Mesothelial cell of epicardium (in vitro differentiated cells): ENCODE measurements around the gene HOXA13. TPM values are rescaled to one million over a fixed set of nuclear protein-coding genes. Genes with fewer than 3 reads are reported as not detected.

ENCODE experiments used
- DNase-seq, 2 experiments: peaks; one replicate each; pipeline ENCODE4 v3.0.0; 2021; ENCODE audit warnings: low spot score in 2 of 2; ENCODE audit not compliant: unreplicated experiment in 2 of 2
- H3K27ac Mint-ChIP-seq: 2 replicates; pipeline ENCODE4 v1.8.0; 2021; ENCODE audit warnings: mixed read lengths
- H3K27me3 Mint-ChIP-seq: 2 replicates; pipeline ENCODE4 v1.8.0; 2021; ENCODE audit warnings: low read depth, mixed read lengths
- H3K36me3 Mint-ChIP-seq: 2 replicates; pipeline ENCODE4 v1.8.0; 2021; ENCODE audit warnings: mixed read lengths
- H3K4me1 Mint-ChIP-seq: 2 replicates; pipeline ENCODE4 v1.8.0; 2021; ENCODE audit warnings: mixed read lengths
- H3K4me3 Mint-ChIP-seq: 2 replicates; pipeline ENCODE4 v1.8.0; 2021; ENCODE audit warnings: mild to moderate bottlenecking, moderate library complexity, mixed read lengths
- H3K9me3 Mint-ChIP-seq: 2 replicates; pipeline ENCODE4 v1.8.0; 2021; ENCODE audit warnings: mixed read lengths
- CTCF ChIP-seq: fragments of 200-600 bp; sonication (generic); IDR thresholded peaks from one replicate; pipeline ENCODE4 v1.5.0; 2021; ENCODE audit warnings: antibody characterized with exemption; ENCODE audit not compliant: unreplicated experiment
- total RNA-seq: library from RNA; stranded (reverse); gene quantifications from 3 replicates; pipeline ENCODE4 v1.2.1, GENCODE V29; 2021

Gene HOXA13
- total RNA-seq, 1 donor from 2014 or later: 7.7 TPM

DNA sequence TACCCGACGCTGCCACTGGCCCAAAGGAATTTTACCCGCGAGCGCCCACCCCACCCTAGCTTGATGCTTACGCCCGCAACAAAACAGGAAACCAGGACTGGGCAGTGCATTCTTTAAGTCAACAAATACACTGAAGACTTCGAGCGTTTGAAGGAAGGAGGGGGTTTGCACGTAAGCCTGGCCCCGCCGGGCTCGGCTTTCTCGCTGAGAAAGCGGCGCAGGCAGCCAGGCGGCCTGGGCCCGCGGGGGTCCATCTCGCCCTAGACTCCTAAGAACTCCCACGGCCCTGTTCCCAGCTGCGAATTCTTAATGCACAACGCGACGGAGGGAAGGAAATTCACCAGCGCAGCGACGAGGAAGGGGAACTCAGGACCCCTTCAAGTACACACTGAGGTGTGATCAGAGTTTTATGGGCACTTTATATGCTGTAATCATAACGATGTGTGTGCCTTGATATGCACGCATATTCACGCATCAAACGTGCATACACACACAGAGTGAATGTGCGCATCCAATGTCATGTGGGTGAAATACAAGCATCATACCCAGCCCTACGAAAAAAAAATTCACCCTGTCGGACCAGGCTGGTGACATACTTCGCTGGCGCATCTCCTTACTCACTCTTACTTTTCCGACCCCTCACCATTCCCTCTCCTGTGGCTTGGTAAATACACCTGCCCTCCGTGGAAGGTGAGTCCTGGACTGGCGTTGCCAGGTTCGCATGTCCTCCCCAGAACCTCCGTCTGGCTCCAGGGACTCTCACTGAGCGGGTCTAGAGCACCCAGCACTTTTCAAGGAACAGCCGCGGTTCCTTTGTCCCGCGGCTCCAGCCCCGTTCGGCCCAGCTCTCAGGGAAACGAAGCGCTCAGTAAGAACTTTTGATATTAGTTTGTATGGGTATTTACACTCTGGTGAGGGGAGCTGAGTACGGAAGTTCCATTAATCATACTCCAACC lies 5.7 kb upstream of the HOXA13 start:
- Mint-ChIP-seq H3K4me1 (peaks cover 25% of the 10 kb centered on the region), H3K27ac (peak overlapping the region; percentile 90), H3K36me3 (no peaks in the 10 kb centered on the region), H3K4me3 (peak overlapping the region; percentile 65), H3K27me3 (peaks cover 99% of the 10 kb centered on the region), H3K9me3 (no peaks in the 10 kb centered on the region)
- no peak for TF ChIP-seq CTCF
- no peak for DNase-seq

- no peak for TF ChIP-seq CTCF
- Mint-ChIP-seq H3K9me3 (no peaks in the 10 kb centered on the region), H3K36me3 (no peaks in the 10 kb centered on the region), H3K27ac (peak overlapping the region; percentile 83), H3K4me1 (peaks cover 25% of the 10 kb centered on the region), H3K27me3 (peaks cover 97% of the 10 kb centered on the region), H3K4me3 (peak overlapping the region; percentile 65)
- peak in 1 of 2 experiments; percentile 55 for DNase-seq
Observed at GRCh38 chr7:27204851-27205322, 5.0 kb upstream of the HOXA13 start.

DNA sequence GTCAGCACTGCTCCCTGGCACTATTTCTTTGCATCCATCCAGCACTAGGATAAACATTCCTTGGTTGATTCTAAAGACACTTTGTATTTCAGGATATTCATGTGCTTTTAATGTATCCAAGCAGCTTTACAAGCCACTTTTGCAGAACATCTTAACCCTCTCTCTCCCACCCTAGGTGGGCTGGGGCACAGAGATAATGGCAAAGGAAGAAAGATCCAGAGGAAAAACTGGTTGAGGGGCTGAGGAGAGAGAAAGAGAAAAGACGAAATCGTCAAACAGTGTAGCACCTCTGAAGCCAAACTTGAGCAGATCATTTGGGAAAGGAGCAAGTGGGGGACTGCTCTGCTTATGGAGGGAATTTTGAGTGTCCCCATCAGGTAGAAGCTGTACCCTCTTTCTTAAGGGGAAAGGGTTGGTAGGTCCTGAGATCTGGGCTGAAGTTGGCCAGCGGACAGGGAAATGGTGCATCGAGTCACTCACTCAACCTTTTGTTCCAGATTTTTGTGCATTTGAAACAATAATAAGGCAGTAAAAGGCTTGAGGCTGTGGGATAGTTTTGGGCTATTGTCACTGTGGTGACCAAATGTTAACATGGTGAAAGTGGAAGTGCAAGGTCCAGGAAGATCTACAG lies 4.2 kb upstream of the HOXA13 start:
- Mint-ChIP-seq H3K27me3 (peaks cover 93% of the 10 kb centered on the region), H3K4me3 (peak overlapping the region; percentile 65), H3K9me3 (no peaks in the 10 kb centered on the region), H3K27ac (peak overlapping the region; percentile 70), H3K4me1 (peaks cover 26% of the 10 kb centered on the region), H3K36me3 (no peaks in the 10 kb centered on the region)
- no peak for DNase-seq
- no peak for TF ChIP-seq CTCF

DNA sequence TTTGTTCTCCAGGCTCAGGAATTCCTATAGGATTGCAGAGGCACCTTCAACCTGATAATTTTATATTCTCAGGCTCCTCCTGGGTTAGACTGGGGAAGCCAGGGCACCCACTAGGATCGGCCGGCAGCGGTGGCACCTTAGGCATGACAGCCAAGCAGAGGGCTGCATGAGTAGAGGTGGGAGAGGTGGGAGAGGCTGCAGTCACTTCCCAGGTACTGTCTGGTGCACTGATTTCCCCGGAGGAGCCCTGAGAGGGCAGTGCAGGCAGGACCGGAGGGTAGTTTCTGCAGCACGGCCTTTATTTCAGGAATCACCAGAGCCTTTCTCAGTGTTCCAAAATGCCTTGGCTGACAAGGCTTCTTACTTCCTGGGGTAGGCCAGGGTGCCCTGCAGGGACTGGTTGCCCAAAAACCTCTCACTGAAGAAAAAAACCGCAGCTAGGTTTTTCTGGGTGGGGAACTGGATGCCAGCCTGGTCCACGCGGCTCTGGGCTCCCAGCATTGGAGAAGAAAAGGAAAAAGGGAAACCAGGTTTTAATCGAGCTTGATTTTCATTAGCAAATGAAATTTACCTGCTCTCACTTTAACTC lies 3.6 kb upstream of the HOXA13 start:
- H3K4me3 Mint-ChIP-seq: peak overlapping the region; percentile 33
- H3K27me3 Mint-ChIP-seq: peaks cover 93% of the 10 kb centered on the region
- TF ChIP-seq CTCF: no peak
- DNase-seq: peak in 1 of 2 experiments; percentile 37
- peaks cover 28% of the 10 kb centered on the region for H3K4me1 Mint-ChIP-seq
- H3K9me3 Mint-ChIP-seq: no peaks in the 10 kb centered on the region
- no peaks in the 10 kb centered on the region for H3K36me3 Mint-ChIP-seq
- no peak overlapping the region for H3K27ac Mint-ChIP-seq

DNA sequence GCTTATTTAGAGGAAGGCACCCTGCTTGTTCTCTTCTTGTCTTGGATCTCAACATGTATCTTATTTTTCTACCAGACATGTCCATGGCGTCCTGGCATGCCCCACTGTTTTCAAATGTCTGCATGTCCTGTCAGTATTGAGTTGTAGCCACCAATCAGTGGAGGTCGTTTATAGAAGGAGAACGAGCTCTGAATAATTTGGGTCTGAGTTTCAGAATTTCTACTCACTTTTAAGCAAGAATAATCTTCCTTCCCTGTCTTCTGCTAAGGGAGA lies 2.9 kb upstream of the HOXA13 start:
- no peak for DNase-seq
- Mint-ChIP-seq H3K27ac (peak overlapping the region; percentile 15), H3K4me1 (peaks cover 28% of the 10 kb centered on the region), H3K9me3 (no peaks in the 10 kb centered on the region), H3K27me3 (peaks cover 93% of the 10 kb centered on the region), H3K4me3 (peak overlapping the region; percentile 33), H3K36me3 (no peaks in the 10 kb centered on the region)
- TF ChIP-seq CTCF: no peak
